Osteoblast (primary cell): Measurements from ENCODE around the gene HNRNPH2. TPM values are rescaled to one million over a fixed set of nuclear protein-coding genes. Genes with fewer than 3 reads are reported as not detected.

Source experiments
- DNase-seq: peaks from one replicate; pipeline ENCODE4 v3.0.0; 2011; ENCODE audit warnings: low spot score, mixed read lengths; ENCODE audit not compliant: insufficient read length; ENCODE audit errors: missing footprints
- H2AFZ ChIP-seq: 2 replicates; pipeline ENCODE4 v1.6.0; 2011; ENCODE audit warnings: mild to moderate bottlenecking, low read length
- H3K27ac ChIP-seq: 2 replicates; pipeline ENCODE4 v1.5.1; 2011; ENCODE audit warnings: mild to moderate bottlenecking, low read depth, low read length, moderate library complexity
- H3K27me3 ChIP-seq: 2 replicates; pipeline ENCODE4 v1.6.0; 2012; ENCODE audit warnings: mild to moderate bottlenecking, control low read depth, inconsistent platforms, low read length, moderate library complexity; ENCODE audit not compliant: insufficient read depth
- H3K36me3 ChIP-seq: 2 replicates; pipeline ENCODE4 v1.5.1; 2011; ENCODE audit warnings: mild to moderate bottlenecking, low read length, control low read depth, moderate library complexity; ENCODE audit not compliant: insufficient read depth
- H3K4me1 ChIP-seq: 2 replicates; pipeline ENCODE4 v1.5.1; 2011; ENCODE audit warnings: mild to moderate bottlenecking, low read length, control low read depth, moderate library complexity; ENCODE audit not compliant: insufficient read depth
- H3K4me2 ChIP-seq: 2 replicates; pipeline ENCODE4 v1.6.0; 2011; ENCODE audit warnings: mild to moderate bottlenecking, low read length; ENCODE audit not compliant: insufficient read depth
- H3K4me3 ChIP-seq: fragments of 200-600 bp; sonication (generic); 3 replicates; pipeline ENCODE4 v1.5.1; 2012; ENCODE audit warnings: mild to moderate bottlenecking, low read length, inconsistent platforms; ENCODE audit not compliant: insufficient read depth
- H3K79me2 ChIP-seq: 2 replicates; pipeline ENCODE4 v1.6.0; 2012; ENCODE audit warnings: mild to moderate bottlenecking, low read length, control low read depth, inconsistent platforms; ENCODE audit not compliant: insufficient read depth
- H3K9me3 ChIP-seq: 2 replicates; pipeline ENCODE4 v1.5.1; 2011; ENCODE audit warnings: low read depth, low read length, control low read depth
- H4K20me1 ChIP-seq: 2 replicates; pipeline ENCODE4 v1.6.0; 2012; ENCODE audit warnings: mild to moderate bottlenecking, low read length, control low read depth; ENCODE audit not compliant: insufficient read depth
- total RNA-seq: library from RNA; depleted of rRNA; stranded (reverse); fragments of >200 nt; gene quantifications from 2 replicates; pipeline ENCODE4 v1.2.3, GENCODE V29; 2012
- TF ChIP-seq, protein P1 (sequence below): IDR thresholded peaks from 2 replicates; pipeline ENCODE4 v1.5.1; 2011; ENCODE audit warnings: mild to moderate bottlenecking, low read depth, low read length, moderate library complexity; ENCODE audit errors: extremely low read depth

The HNRNPH2 gene
- total RNA-seq, 1 donor, result 70.2 TPM

DNA sequence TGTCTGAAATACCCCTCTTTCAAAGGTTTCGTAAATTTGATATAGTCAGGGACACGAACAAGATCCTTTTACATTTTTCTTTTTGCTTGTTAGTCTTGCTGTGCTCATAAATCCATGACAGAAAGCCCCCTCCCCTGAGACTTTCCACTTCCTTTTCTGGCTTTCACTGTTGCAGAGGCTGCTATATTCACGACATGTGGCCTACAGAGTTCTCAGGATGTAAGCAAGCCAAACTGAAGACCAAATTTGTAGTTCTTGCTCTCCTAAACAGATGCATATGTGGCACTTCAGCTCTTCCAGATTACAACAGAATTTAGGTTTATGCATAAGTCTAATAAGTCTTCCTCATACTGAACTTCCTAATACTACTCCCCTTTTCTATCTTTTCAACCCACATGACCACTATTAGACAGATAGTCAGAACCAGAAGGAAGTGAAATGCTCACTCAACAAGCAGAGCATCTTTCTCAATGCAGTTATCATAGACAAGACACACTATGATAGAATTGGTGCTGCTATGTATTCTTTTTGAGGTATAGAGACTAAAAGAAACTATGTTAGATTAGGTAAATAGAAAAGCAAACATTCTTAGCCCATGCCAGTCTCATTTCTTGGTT lies 37.0 kb upstream of the HNRNPH2 start:
- TF ChIP-seq, protein P1, sequence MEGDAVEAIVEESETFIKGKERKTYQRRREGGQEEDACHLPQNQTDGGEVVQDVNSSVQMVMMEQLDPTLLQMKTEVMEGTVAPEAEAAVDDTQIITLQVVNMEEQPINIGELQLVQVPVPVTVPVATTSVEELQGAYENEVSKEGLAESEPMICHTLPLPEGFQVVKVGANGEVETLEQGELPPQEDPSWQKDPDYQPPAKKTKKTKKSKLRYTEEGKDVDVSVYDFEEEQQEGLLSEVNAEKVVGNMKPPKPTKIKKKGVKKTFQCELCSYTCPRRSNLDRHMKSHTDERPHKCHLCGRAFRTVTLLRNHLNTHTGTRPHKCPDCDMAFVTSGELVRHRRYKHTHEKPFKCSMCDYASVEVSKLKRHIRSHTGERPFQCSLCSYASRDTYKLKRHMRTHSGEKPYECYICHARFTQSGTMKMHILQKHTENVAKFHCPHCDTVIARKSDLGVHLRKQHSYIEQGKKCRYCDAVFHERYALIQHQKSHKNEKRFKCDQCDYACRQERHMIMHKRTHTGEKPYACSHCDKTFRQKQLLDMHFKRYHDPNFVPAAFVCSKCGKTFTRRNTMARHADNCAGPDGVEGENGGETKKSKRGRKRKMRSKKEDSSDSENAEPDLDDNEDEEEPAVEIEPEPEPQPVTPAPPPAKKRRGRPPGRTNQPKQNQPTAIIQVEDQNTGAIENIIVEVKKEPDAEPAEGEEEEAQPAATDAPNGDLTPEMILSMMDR, result no peak

GRCh38 chrX:101377547-101377946 lies 30.5 kb upstream of the HNRNPH2 start:
- Histone ChIP-seq H2AFZ (no peak overlapping the region), H3K9me3 (no peaks in the 10 kb centered on the region), H3K27me3 (peaks cover 7% of the 10 kb centered on the region), H3K4me2 (no peak overlapping the region), H3K36me3 (no peaks in the 10 kb centered on the region), H3K4me1 (no peaks in the 10 kb centered on the region), H3K79me2 (no peaks in the 10 kb centered on the region), H3K4me3 (no peak overlapping the region), H4K20me1 (no peaks in the 10 kb centered on the region), H3K27ac (no peak overlapping the region)
- DNase-seq, result no peak
- TF ChIP-seq, protein P1, result no peak

More for the DNA sequence above, 37.0 kb upstream of the HNRNPH2 start:
- Histone ChIP-seq H3K9me3 (no peaks in the 10 kb centered on the region), H3K27me3 (peaks cover 6% of the 10 kb centered on the region), H4K20me1 (no peaks in the 10 kb centered on the region), H2AFZ (no peak overlapping the region), H3K4me2 (no peak overlapping the region), H3K4me3 (no peak overlapping the region), H3K4me1 (no peaks in the 10 kb centered on the region), H3K27ac (no peak overlapping the region), H3K79me2 (no peaks in the 10 kb centered on the region), H3K36me3 (no peaks in the 10 kb centered on the region)
- no peak for DNase-seq

DNA sequence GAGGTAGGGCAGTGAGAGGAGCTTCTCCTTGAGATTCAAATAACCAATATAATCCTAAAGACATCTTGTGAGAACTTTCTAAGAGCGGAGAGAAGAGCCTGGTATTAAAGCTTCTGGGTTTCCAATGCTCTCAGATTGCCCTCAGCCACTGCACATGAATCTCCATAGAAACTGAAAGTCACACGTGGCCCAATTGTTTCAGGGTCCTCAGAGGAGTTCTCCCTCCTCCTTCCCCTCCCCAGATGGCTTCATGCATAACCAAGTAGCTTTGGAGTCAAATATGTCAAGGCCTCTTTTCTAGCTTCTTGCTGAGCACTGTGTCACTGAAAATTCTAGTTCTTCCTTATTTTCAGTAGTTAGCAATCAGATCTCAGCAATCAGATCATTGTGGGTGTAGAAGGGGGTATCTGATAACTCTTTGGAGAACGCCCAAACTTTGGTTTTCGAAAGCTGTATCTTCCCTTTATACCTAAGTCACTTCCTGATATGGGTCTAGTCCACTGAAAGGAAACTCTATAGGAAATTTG lies 24.3 kb upstream of the HNRNPH2 start:
- Histone ChIP-seq H2AFZ (no peak overlapping the region), H3K4me1 (no peaks in the 10 kb centered on the region), H3K9me3 (no peaks in the 10 kb centered on the region), H3K27me3 (peaks cover 12% of the 10 kb centered on the region), H3K4me2 (no peak overlapping the region), H3K79me2 (no peaks in the 10 kb centered on the region), H3K4me3 (no peak overlapping the region), H3K36me3 (no peaks in the 10 kb centered on the region), H3K27ac (no peak overlapping the region), H4K20me1 (no peaks in the 10 kb centered on the region)
- TF ChIP-seq, protein P1, result no peak
- DNase-seq, result peak; percentile 26

DNA sequence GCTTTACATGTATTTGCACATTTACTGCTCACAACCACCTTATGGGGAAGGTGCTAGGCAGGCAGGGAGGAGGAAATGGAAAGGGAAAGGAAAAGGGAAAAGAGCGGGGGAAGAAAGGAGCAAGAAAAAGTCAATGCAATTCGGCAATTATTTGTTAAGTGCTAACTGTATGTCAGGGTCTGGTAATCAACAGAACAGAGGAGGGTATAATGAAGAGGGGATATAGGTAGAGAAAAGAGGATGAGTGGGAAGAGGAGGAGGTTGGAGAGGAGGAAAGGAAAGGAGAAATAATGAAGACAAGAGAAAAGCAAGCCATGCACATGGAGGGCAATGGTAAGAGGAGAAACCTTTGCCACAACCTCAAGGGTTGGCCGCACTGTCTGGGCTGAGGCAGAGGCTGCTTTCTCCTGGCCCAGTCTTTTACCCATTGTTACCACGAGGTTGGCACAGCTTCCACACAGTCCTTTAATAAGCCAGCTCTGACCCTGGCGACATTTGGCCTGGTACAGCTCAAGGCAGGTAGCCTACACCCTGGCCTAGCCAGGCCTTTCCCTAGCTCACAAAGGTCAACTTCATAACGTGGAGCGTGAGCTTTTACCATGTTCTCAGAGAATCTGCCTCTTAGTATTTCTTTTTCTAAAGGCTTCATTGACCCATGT lies 22.9 kb upstream of the HNRNPH2 start:
- TF ChIP-seq, protein P1, result no peak
- no peaks in the 10 kb centered on the region for H3K36me3 ChIP-seq
- H4K20me1 ChIP-seq, result no peaks in the 10 kb centered on the region
- no peak overlapping the region for H2AFZ ChIP-seq
- H3K27ac ChIP-seq, result no peak overlapping the region
- peak; percentile 25 for DNase-seq
- no peak overlapping the region for H3K4me3 ChIP-seq
- H3K27me3 ChIP-seq, result peaks cover 16% of the 10 kb centered on the region
- H3K4me1 ChIP-seq, result no peaks in the 10 kb centered on the region
- H3K4me2 ChIP-seq, result no peak overlapping the region
- H3K9me3 ChIP-seq, result no peaks in the 10 kb centered on the region
- H3K79me2 ChIP-seq, result no peaks in the 10 kb centered on the region
